Measurements from ENCODE around the gene PSMB5. TPM values are rescaled to one million over a fixed set of nuclear protein-coding genes. Genes with fewer than 3 reads are reported as not detected.
A peak's percentile ranks its signal among the peaks of the same experiment; 100 is the strongest.
"Not testable (repeated sequence)": the region's sequence is repeated elsewhere in the genome, so short reads cannot be mapped to it uniquely, and the experiment has no call there.

PSMB5 gene
- total RNA-seq, 1 experiment from 2014 or later = 444 TPM

- no peak for DNase-seq (ENCODE audit: low spot score)
Observed at GRCh38 chr14:23015618-23016017, 19.1 kb downstream of the PSMB5 start.

- not testable (repeated sequence) for DNase-seq (ENCODE audit: low spot score)
Observed at GRCh38 chr14:23013749-23014054, 21.0 kb downstream of the PSMB5 start.

- DNase-seq (ENCODE audit: low spot score) = no peak
Observed at GRCh38 chr14:23013054-23013748, 21.5 kb downstream of the PSMB5 start.

GRCh38 chr14:23009939-23010726 lies 24.6 kb downstream of the PSMB5 start, which contains the start of gene C14orf93:
TSS of gene C14orf93 (minus strand) at chr14:23010143. CDS start at chr14:22999023, 11,120 bp downstream.
- peak; percentile 53 for DNase-seq (ENCODE audit: low spot score)

GRCh38 chr14:23009483-23009938 lies 25.2 kb downstream of the PSMB5 start:
- DNase-seq (ENCODE audit: low spot score) = no peak

- DNase-seq (ENCODE audit: low spot score) = peak; percentile 27
Observed at GRCh38 chr14:23008831-23009230, 25.9 kb downstream of the PSMB5 start.

GRCh38 chr14:23006544-23007419 lies 27.9 kb downstream of the PSMB5 start:
- peak; percentile 98 for DNase-seq (ENCODE audit: low spot score)

- DNase-seq (ENCODE audit: low spot score) = no peak
Observed at GRCh38 chr14:23006188-23006534, 28.5 kb downstream of the PSMB5 start.

- DNase-seq (ENCODE audit: low spot score) = no peak
Observed at GRCh38 chr14:23005451-23006187, 29.1 kb downstream of the PSMB5 start.

- not testable (repeated sequence) for DNase-seq (ENCODE audit: low spot score)
Observed at GRCh38 chr14:23004274-23004673, 30.4 kb downstream of the PSMB5 start.

GRCh38 chr14:23002592-23002991 lies 32.1 kb downstream of the PSMB5 start:
- DNase-seq (ENCODE audit: low spot score) = no peak

- no peak for DNase-seq (ENCODE audit: low spot score)
Observed at GRCh38 chr14:23000860-23001259, 33.8 kb downstream of the PSMB5 start.

- no peak for DNase-seq (ENCODE audit: low spot score)
Observed at GRCh38 chr14:22998329-22999012, 36.2 kb downstream of the PSMB5 start.

GRCh38 chr14:22997676-22998323 lies 36.9 kb downstream of the PSMB5 start:
- no peak for DNase-seq (ENCODE audit: low spot score)

GRCh38 chr14:22996768-22997654 lies 37.7 kb downstream of the PSMB5 start:
- DNase-seq (ENCODE audit: low spot score) = no peak

GRCh38 chr14:22995889-22996625 lies 38.6 kb downstream of the PSMB5 start:
- DNase-seq (ENCODE audit: low spot score) = no peak

- DNase-seq (ENCODE audit: low spot score) = peak; percentile 64
Observed at GRCh38 chr14:22994762-22995275, 39.9 kb downstream of the PSMB5 start.

GRCh38 chr14:22993517-22993916 lies 41.2 kb downstream of the PSMB5 start:
- no peak for DNase-seq (ENCODE audit: low spot score)
